ENCODE results near the gene UBXN11. TPM values are rescaled to one million over a fixed set of nuclear protein-coding genes. Genes with fewer than 3 reads are reported as not detected.

The UBXN11 gene
- polyA plus RNA-seq, 1 donor from 2014 or later = 18.5 TPM

- H3K9ac ChIP-seq (ENCODE audit: low read length) = no peak overlapping the region
- no peaks in the 10 kb centered on the region for H3F3A ChIP-seq (ENCODE audit: insufficient read depth, low read length, poor library complexity, severe bottlenecking)
- no peaks in the 10 kb centered on the region for H3K9me3 ChIP-seq (ENCODE audit: low read length)
- H3K27ac ChIP-seq (ENCODE audit: low read length) = no peak overlapping the region
- no peaks in the 10 kb centered on the region for H3K27me3 ChIP-seq (ENCODE audit: insufficient read depth, low read depth, low read length)
- H3K4me2 ChIP-seq (ENCODE audit: low read length) = no peak overlapping the region
- TF ChIP-seq RAD21 (conservative IDR thresholded peaks at IDR 0.05) = no peak
- TF ChIP-seq MXI1 (conservative IDR thresholded peaks at IDR 0.05; ENCODE audit: poor library complexity, severe bottlenecking) = no peak
- TF ChIP-seq CTCF (IDR thresholded peaks at IDR 0.05; ENCODE audit: poor library complexity, severe bottlenecking) = no peak
- no peak for TF ChIP-seq REST (IDR thresholded peaks at IDR 0.05; ENCODE audit: borderline replicate concordance)
- no peak for TF ChIP-seq EP300 (conservative IDR thresholded peaks at IDR 0.05; ENCODE audit: poor library complexity, severe bottlenecking)
- no peak for TF ChIP-seq EZH2 (IDR thresholded peaks at IDR 0.05; ENCODE audit: borderline replicate concordance, insufficient read depth, low read length, poor library complexity, severe bottlenecking)
- no peak for TF ChIP-seq POLR2AphosphoS5 (IDR thresholded peaks at IDR 0.05)
- TF ChIP-seq TAF1 (IDR thresholded peaks at IDR 0.05; ENCODE audit: low read depth) = no peak
- TF ChIP-seq SMC3 (conservative IDR thresholded peaks at IDR 0.05; ENCODE audit: poor library complexity) = no peak
- no peaks in the 10 kb centered on the region for H3K79me2 ChIP-seq (replicated peaks; ENCODE audit: insufficient read depth, low read length)
- no peaks in the 10 kb centered on the region for H3K9me2 ChIP-seq (ENCODE audit: insufficient read depth, low read length)
- no peak overlapping the region for H2AFZ ChIP-seq (ENCODE audit: low read depth, low read length)
- no peak overlapping the region for H3K4me3 ChIP-seq (ENCODE audit: low read length)
- H3K36me3 ChIP-seq (ENCODE audit: insufficient read depth, low read length) = no peaks in the 10 kb centered on the region
- H4K20me1 ChIP-seq (ENCODE audit: insufficient read depth) = no peaks in the 10 kb centered on the region
Measured at GRCh38 chr1:26345718-26346117, 39.3 kb upstream of the UBXN11 start.

- Histone ChIP-seq H3K27me3 (ENCODE audit: insufficient read depth, low read depth, low read length) (no peaks in the 10 kb centered on the region), H3K27ac (ENCODE audit: low read length) (no peak overlapping the region), H4K20me1 (ENCODE audit: insufficient read depth) (no peaks in the 10 kb centered on the region), H3K9ac (ENCODE audit: low read length) (no peak overlapping the region), H3K79me2 (replicated peaks; ENCODE audit: insufficient read depth, low read length) (no peaks in the 10 kb centered on the region), H3K9me3 (ENCODE audit: low read length) (no peaks in the 10 kb centered on the region), H2AFZ (ENCODE audit: low read depth, low read length) (no peak overlapping the region), H3K4me3 (ENCODE audit: low read length) (no peak overlapping the region), H3K9me2 (ENCODE audit: insufficient read depth, low read length) (no peaks in the 10 kb centered on the region), H3K36me3 (ENCODE audit: insufficient read depth, low read length) (no peaks in the 10 kb centered on the region), H3K4me2 (ENCODE audit: low read length) (no peak overlapping the region), H3F3A (ENCODE audit: insufficient read depth, low read length, poor library complexity, severe bottlenecking) (no peaks in the 10 kb centered on the region)
- no peak for TF ChIP-seq MXI1 (conservative IDR thresholded peaks at IDR 0.05; ENCODE audit: poor library complexity, severe bottlenecking)
- TF ChIP-seq REST (IDR thresholded peaks at IDR 0.05; ENCODE audit: borderline replicate concordance) = no peak
- TF ChIP-seq CTCF (IDR thresholded peaks at IDR 0.05; ENCODE audit: poor library complexity, severe bottlenecking) = no peak
Measured at GRCh38 chr1:26344147-26344920, 37.9 kb upstream of the UBXN11 start.

Measured in neural cell (in vitro differentiated cells).